Activated T-helper 2 cell treated with anti-CD3 and anti-CD28 coated beads, Interferon-gamma antibody, Interleukin-2, Interleukin-4, amounts not matched to agents 10 μg/mL and 5 μg/mL and 100 μg/mL, durations not matched to agents 14 hours and 24 hours and 36 hours (primary cell): ENCODE data around the gene SLC1A2. TPM values are rescaled to one million over a fixed set of nuclear protein-coding genes. Genes with fewer than 3 reads are reported as not detected.

ENCODE experiments used
- DNase-seq: peaks from one replicate; pipeline ENCODE4 v3.0.0; 2021; ENCODE audit warnings: low spot score
- H3K27ac Mint-ChIP-seq: one replicate; pipeline ENCODE4 v1.8.0; 2021; ENCODE audit warnings: mixed read lengths
- H3K27me3 Mint-ChIP-seq: one replicate; pipeline ENCODE4 v1.8.0; 2021; ENCODE audit warnings: low read depth, mixed read lengths
- H3K36me3 Mint-ChIP-seq: one replicate; pipeline ENCODE4 v1.8.0; 2021; ENCODE audit warnings: low read depth, mixed read lengths
- H3K4me1 Mint-ChIP-seq: one replicate; pipeline ENCODE4 v1.8.0; 2021; ENCODE audit warnings: low read depth, mixed read lengths
- H3K4me3 Mint-ChIP-seq: one replicate; pipeline ENCODE4 v1.8.0; 2021; ENCODE audit warnings: low read depth, mild to moderate bottlenecking, moderate library complexity, mixed read lengths
- H3K9me3 Mint-ChIP-seq: one replicate; pipeline ENCODE4 v1.8.0; 2021; ENCODE audit warnings: mixed read lengths
- intact Hi-C: fragments of 100-400 bp; cut with micrococcal nuclease; formaldehyde crosslinking; loops from one replicate; pipeline ENCODE4 v1.15.1; 2023
- total RNA-seq: library from RNA; stranded (reverse); gene quantifications from 2 replicates; pipeline ENCODE4 v1.2.3, GENCODE V29; 2022

Gene SLC1A2
- total RNA-seq, 1 donor from 2014 or later: not detected

- intact Hi-C loops: no loop called here
- H3K27ac Mint-ChIP-seq: no peak overlapping the region
- DNase-seq: no peak
- H3K9me3 Mint-ChIP-seq: no peaks in the 10 kb centered on the region
- H3K4me3 Mint-ChIP-seq: no peak overlapping the region
- peaks cover 35% of the 10 kb centered on the region for H3K4me1 Mint-ChIP-seq
- no peaks in the 10 kb centered on the region for H3K36me3 Mint-ChIP-seq
- H3K27me3 Mint-ChIP-seq: no peaks in the 10 kb centered on the region
Measured at GRCh38 chr11:35348898-35349687, 70.3 kb downstream of the SLC1A2 start.

- Mint-ChIP-seq H3K27me3 (no peaks in the 10 kb centered on the region), H3K4me1 (peaks cover 47% of the 10 kb centered on the region), H3K36me3 (no peaks in the 10 kb centered on the region), H3K27ac (no peak overlapping the region), H3K9me3 (no peaks in the 10 kb centered on the region), H3K4me3 (no peak overlapping the region)
- intact Hi-C loops: no loop called here
- no peak for DNase-seq
Measured at GRCh38 chr11:35347921-35348331, 71.4 kb downstream of the SLC1A2 start.

GRCh38 chr11:35347173-35347878 is 72.0 kb downstream of the SLC1A2 start:
- Mint-ChIP-seq H3K4me1 (peaks cover 47% of the 10 kb centered on the region), H3K36me3 (no peaks in the 10 kb centered on the region), H3K27ac (no peak overlapping the region), H3K9me3 (no peaks in the 10 kb centered on the region), H3K4me3 (no peak overlapping the region), H3K27me3 (no peaks in the 10 kb centered on the region)
- no peak for DNase-seq
- intact Hi-C loops: no loop called here

- no peak overlapping the region for H3K27ac Mint-ChIP-seq
- DNase-seq: no peak
- H3K27me3 Mint-ChIP-seq: no peaks in the 10 kb centered on the region
- H3K4me3 Mint-ChIP-seq: no peak overlapping the region
- H3K36me3 Mint-ChIP-seq: no peaks in the 10 kb centered on the region
- intact Hi-C loops: no loop called here
- H3K4me1 Mint-ChIP-seq: peaks cover 43% of the 10 kb centered on the region
- H3K9me3 Mint-ChIP-seq: no peaks in the 10 kb centered on the region
Measured at GRCh38 chr11:35346472-35347156, 72.7 kb downstream of the SLC1A2 start.

- no peak overlapping the region for H3K4me3 Mint-ChIP-seq
- DNase-seq: no peak
- H3K27ac Mint-ChIP-seq: no peak overlapping the region
- no peaks in the 10 kb centered on the region for H3K9me3 Mint-ChIP-seq
- no peaks in the 10 kb centered on the region for H3K36me3 Mint-ChIP-seq
- peaks cover 43% of the 10 kb centered on the region for H3K4me1 Mint-ChIP-seq
- intact Hi-C loops: loop anchor here (5.0 kb wide), 1 partner anchor 53 kb away; no protein-coding TSS in a partner anchor
- H3K27me3 Mint-ChIP-seq: no peaks in the 10 kb centered on the region
Measured at GRCh38 chr11:35344681-35345574, 74.4 kb downstream of the SLC1A2 start.

GRCh38 chr11:35343033-35343598 is 76.2 kb downstream of the SLC1A2 start:
- intact Hi-C loops: loop anchor here (1.0 to 5.0 kb wide), 9 partner anchors 8 to 427 kb away; partner anchors contain the start of genes APIP and PDHX
- Mint-ChIP-seq H3K36me3 (peaks cover 2% of the 10 kb centered on the region), H3K27ac (peak overlapping the region; percentile 81), H3K27me3 (no peaks in the 10 kb centered on the region), H3K4me1 (peaks cover 46% of the 10 kb centered on the region), H3K9me3 (peaks cover 5% of the 10 kb centered on the region), H3K4me3 (peak overlapping the region; percentile 20)
- DNase-seq: peak; percentile 74

- no peak overlapping the region for H3K4me3 Mint-ChIP-seq
- DNase-seq: no peak
- peaks cover 3% of the 10 kb centered on the region for H3K36me3 Mint-ChIP-seq
- intact Hi-C loops: loop anchor here (5.0 kb wide), 1 partner anchor 48 kb away; no protein-coding TSS in a partner anchor
- peaks cover 14% of the 10 kb centered on the region for H3K9me3 Mint-ChIP-seq
- H3K27me3 Mint-ChIP-seq: no peaks in the 10 kb centered on the region
- peaks cover 50% of the 10 kb centered on the region for H3K4me1 Mint-ChIP-seq
- no peak overlapping the region for H3K27ac Mint-ChIP-seq
Measured at GRCh38 chr11:35340715-35341114, 78.6 kb downstream of the SLC1A2 start.

GRCh38 chr11:35340071-35340470 is 79.3 kb downstream of the SLC1A2 start:
- intact Hi-C loops: loop anchor here (5.0 kb wide), 1 partner anchor 48 kb away; no protein-coding TSS in a partner anchor
- DNase-seq: no peak
- peaks cover 14% of the 10 kb centered on the region for H3K9me3 Mint-ChIP-seq
- H3K4me3 Mint-ChIP-seq: no peak overlapping the region
- no peak overlapping the region for H3K27ac Mint-ChIP-seq
- peaks cover 3% of the 10 kb centered on the region for H3K36me3 Mint-ChIP-seq
- no peaks in the 10 kb centered on the region for H3K27me3 Mint-ChIP-seq
- peaks cover 46% of the 10 kb centered on the region for H3K4me1 Mint-ChIP-seq

GRCh38 chr11:35338921-35339320 is 80.4 kb downstream of the SLC1A2 start:
- Mint-ChIP-seq H3K36me3 (peaks cover 3% of the 10 kb centered on the region), H3K27ac (no peak overlapping the region), H3K27me3 (no peaks in the 10 kb centered on the region), H3K9me3 (peaks cover 14% of the 10 kb centered on the region), H3K4me1 (peaks cover 46% of the 10 kb centered on the region), H3K4me3 (no peak overlapping the region)
- intact Hi-C loops: no loop called here
- no peak for DNase-seq

- Mint-ChIP-seq H3K4me1 (peaks cover 36% of the 10 kb centered on the region), H3K9me3 (peaks cover 14% of the 10 kb centered on the region), H3K36me3 (peaks cover 3% of the 10 kb centered on the region), H3K27ac (no peak overlapping the region), H3K27me3 (no peaks in the 10 kb centered on the region), H3K4me3 (no peak overlapping the region)
- no peak for DNase-seq
- intact Hi-C loops: no loop called here
Measured at GRCh38 chr11:35337914-35338305, 81.4 kb downstream of the SLC1A2 start.

GRCh38 chr11:35337136-35337913 is 82.0 kb downstream of the SLC1A2 start:
- Mint-ChIP-seq H3K4me3 (no peak overlapping the region), H3K27ac (peak overlapping the region; percentile 13), H3K9me3 (peaks cover 14% of the 10 kb centered on the region), H3K36me3 (peaks cover 3% of the 10 kb centered on the region), H3K4me1 (peaks cover 36% of the 10 kb centered on the region), H3K27me3 (no peaks in the 10 kb centered on the region)
- DNase-seq: no peak
- intact Hi-C loops: no loop called here
